Upper lobe of left lung (tissue), 4 donors: ENCODE data around the gene UBE4A.

ENCODE experiments used
- POLR2A ChIP-seq, 4 donors: fragments of 450-650 bp; IDR thresholded peaks; one replicate each; pipeline ENCODE4 v1.5.1; 2016 to 2017; ENCODE audit warnings: antibody characterized with exemption in 4 of 4, mild to moderate bottlenecking in 2 of 4
- TF ChIP-seq, protein P1 (sequence below), 6 experiments: fragments of 450-650 bp in 4 of 6; fragments of 200-600 bp in 2 of 6; sonication (generic) in 2 of 6; IDR thresholded peaks; one replicate each; pipeline ENCODE4 v1.5.1; 2016 to 2019; ENCODE audit warnings: antibody characterized with exemption in 6 of 6

DNA sequence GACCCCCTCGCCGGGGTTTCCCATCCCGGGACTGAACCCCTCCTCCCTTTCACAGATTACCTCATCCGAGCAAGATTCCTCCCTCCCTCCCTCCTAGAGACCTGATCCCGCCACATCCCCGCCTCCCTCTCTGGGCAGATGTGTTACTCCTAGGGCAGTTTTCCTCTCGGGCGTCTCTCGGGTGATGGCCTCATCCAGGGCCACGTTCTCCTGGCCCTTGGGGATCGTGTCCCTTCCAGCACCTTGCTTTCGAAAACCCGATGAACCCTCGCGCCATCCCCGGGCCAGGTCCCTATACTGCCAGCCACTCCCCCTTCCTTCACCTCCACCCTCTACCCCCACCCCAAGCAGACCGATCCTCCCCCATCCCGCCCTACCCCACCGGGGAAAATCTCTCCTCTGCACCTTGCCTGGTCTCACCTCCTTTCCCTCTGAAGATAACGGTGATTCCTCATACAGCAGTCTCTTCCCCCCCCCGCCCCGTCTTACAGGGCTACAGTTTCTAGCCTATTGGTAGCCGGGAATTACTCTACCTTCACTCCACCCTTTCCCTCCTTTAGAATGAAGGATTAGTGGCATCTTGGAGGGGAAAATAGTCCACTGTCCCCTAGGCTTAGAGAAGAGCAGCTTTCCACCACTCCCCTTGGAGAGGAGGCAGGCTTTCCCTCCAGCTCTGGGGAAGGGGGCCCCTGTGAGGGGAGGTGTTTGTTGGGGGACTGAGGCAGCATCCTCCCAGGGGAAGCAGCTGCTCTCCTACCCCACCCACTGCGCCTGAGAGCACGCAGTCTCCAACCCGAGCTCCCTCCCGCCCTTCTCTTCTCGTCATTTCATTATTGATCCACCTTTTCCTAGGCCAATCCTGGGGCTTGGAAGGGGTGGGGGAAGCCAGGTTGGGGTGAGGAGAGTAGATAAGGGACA, 78.1 kb downstream of the UBE4A start:
- TF ChIP-seq, protein P1, sequence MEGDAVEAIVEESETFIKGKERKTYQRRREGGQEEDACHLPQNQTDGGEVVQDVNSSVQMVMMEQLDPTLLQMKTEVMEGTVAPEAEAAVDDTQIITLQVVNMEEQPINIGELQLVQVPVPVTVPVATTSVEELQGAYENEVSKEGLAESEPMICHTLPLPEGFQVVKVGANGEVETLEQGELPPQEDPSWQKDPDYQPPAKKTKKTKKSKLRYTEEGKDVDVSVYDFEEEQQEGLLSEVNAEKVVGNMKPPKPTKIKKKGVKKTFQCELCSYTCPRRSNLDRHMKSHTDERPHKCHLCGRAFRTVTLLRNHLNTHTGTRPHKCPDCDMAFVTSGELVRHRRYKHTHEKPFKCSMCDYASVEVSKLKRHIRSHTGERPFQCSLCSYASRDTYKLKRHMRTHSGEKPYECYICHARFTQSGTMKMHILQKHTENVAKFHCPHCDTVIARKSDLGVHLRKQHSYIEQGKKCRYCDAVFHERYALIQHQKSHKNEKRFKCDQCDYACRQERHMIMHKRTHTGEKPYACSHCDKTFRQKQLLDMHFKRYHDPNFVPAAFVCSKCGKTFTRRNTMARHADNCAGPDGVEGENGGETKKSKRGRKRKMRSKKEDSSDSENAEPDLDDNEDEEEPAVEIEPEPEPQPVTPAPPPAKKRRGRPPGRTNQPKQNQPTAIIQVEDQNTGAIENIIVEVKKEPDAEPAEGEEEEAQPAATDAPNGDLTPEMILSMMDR (IDR thresholded peaks at IDR 0.05) = no peak
- no peak for TF ChIP-seq POLR2A (IDR thresholded peaks at IDR 0.05)
